Endothelial cell of umbilical vein (primary cell): Measurements from ENCODE around the gene ZNF732. TPM values are rescaled to one million over a fixed set of nuclear protein-coding genes. Genes with fewer than 3 reads are reported as not detected.

Experiments
- BruUV-seq: library from RNA; stranded (reverse); fragments of 400-500 nt; replicated peaks from 2 replicates; lab custom pipeline; 2021; lab: Mats Ljungman, UMichigan
- CTCF ChIA-PET: fragments of 300-600, 350-600 bp; sonication (Branson Sonifier 250); formaldehyde crosslinking; loops from one replicate; lab custom pipeline; 2021; ENCODE audit warnings: antibody characterized with exemption, inconsistent platforms; lab: Charles Lee
- POLR2A ChIA-PET: fragments of 300-600, 350-600 bp; sonication (Branson Sonifier 250); formaldehyde crosslinking; loops from one replicate; lab custom pipeline; 2021; ENCODE audit warnings: antibody characterized with exemption, inconsistent platforms; lab: Charles Lee
- DNase-seq: peaks from one replicate; pipeline ENCODE4 v3.0.0-alpha.2; 2011; ENCODE audit warnings: low read depth, low spot score
- FAIRE-seq: peaks from 2 replicates; lab custom pipeline; 2011; peaks lifted over from hg19 to GRCh38; lab: Jason Lieb, UNC
- H2AFZ ChIP-seq: 2 replicates; pipeline ENCODE4 v1.6.0; 2012; ENCODE audit warnings: low read depth, low read length, control low read depth, inconsistent platforms
- H3K27ac ChIP-seq: 2 replicates; pipeline ENCODE4 v1.5.1; 2011; ENCODE audit warnings: low read depth, mild to moderate bottlenecking, control low read depth, low read length, moderate library complexity; ENCODE audit not compliant: insufficient read depth
- H3K27me3 ChIP-seq, 2 experiments: 2 replicates each; pipeline versions ENCODE4 v1.6.0 to v1.6.1; 2011; ENCODE audit warnings: low read length in 2 of 2, mixed read lengths in 1 of 2; ENCODE audit not compliant: control insufficient read depth in 2 of 2, insufficient read depth in 2 of 2
- H3K36me3 ChIP-seq, 2 experiments: 2 replicates in 1 of 2; 3 replicates in 1 of 2; pipeline ENCODE4 v1.5.1; 2011; ENCODE audit warnings: low read length in 2 of 2, mild to moderate bottlenecking in 1 of 2, moderate library complexity in 1 of 2; ENCODE audit not compliant: control insufficient read depth in 2 of 2, insufficient read depth in 2 of 2; ENCODE audit errors: extremely low read depth in 1 of 2
- H3K4me1 ChIP-seq: 3 replicates; pipeline ENCODE4 v1.5.1; 2011; ENCODE audit warnings: mild to moderate bottlenecking, low read length; ENCODE audit not compliant: control insufficient read depth, insufficient read depth; ENCODE audit errors: extremely low read depth
- H3K4me2 ChIP-seq: 2 replicates; pipeline ENCODE4 v1.6.1; 2011; ENCODE audit warnings: low read length, control low read depth, mixed read lengths; ENCODE audit not compliant: insufficient read depth
- H3K4me3 ChIP-seq, 3 experiments: fragments of 200-600 bp in 1 of 3; sonication (generic), shearing (Covaris generic) in 1 of 3; replicated peaks in 1 of 3; 2 replicates each; pipeline ENCODE4 v1.5.1; 2011 to 2016; ENCODE audit warnings: control low read depth in 3 of 3, low read length in 3 of 3, mild to moderate bottlenecking in 2 of 3, inconsistent platforms in 1 of 3, low read depth in 1 of 3, moderate library complexity in 1 of 3; ENCODE audit not compliant: insufficient read depth in 1 of 3
- H3K79me2 ChIP-seq: 2 replicates; pipeline ENCODE4 v1.6.0; 2012; ENCODE audit warnings: low read length, inconsistent platforms; ENCODE audit not compliant: control insufficient read depth, insufficient read depth
- H3K9ac ChIP-seq: replicated peaks from 2 replicates; pipeline ENCODE3; 2011; ENCODE audit warnings: low read length, control low read depth; ENCODE audit not compliant: insufficient read depth; ENCODE audit errors: extremely low read depth
- H3K9me1 ChIP-seq: replicated peaks from 3 replicates; pipeline ENCODE4 v1.6.0; 2011; ENCODE audit warnings: mild to moderate bottlenecking, low read length; ENCODE audit not compliant: control insufficient read depth, insufficient read depth; ENCODE audit errors: extremely low read depth
- H3K9me3 ChIP-seq: replicated peaks from 2 replicates; pipeline ENCODE4 v1.5.1; 2012; ENCODE audit warnings: low read length, inconsistent platforms; ENCODE audit not compliant: control insufficient read depth, insufficient read depth
- H4K20me1 ChIP-seq: replicated peaks from 2 replicates; pipeline ENCODE3; 2011; ENCODE audit warnings: mild to moderate bottlenecking, low read length; ENCODE audit not compliant: control insufficient read depth, insufficient read depth; ENCODE audit errors: extremely low read depth
- CTCF ChIP-seq, 2 donors: IDR thresholded peaks; 1 replicate in 1 of 2; 2 replicates in 1 of 2; pipeline ENCODE4 v1.5.1; 2011; ENCODE audit warnings: low read length in 2 of 2, mild to moderate bottlenecking in 2 of 2, moderate library complexity in 2 of 2, control low read depth in 1 of 2, inconsistent platforms in 1 of 2, low read depth in 1 of 2; ENCODE audit not compliant: insufficient read depth in 1 of 2; ENCODE audit errors: extremely low read depth in 1 of 2
- EZH2 ChIP-seq: IDR thresholded peaks from 2 replicates; pipeline ENCODE4 v1.6.1; 2012; ENCODE audit warnings: borderline replicate concordance, low read depth, mild to moderate bottlenecking, moderate library complexity, low read length, inconsistent platforms; ENCODE audit not compliant: severe bottlenecking
- FOS ChIP-seq: IDR thresholded peaks from 2 replicates; pipeline ENCODE4 v1.6.1; 2011; ENCODE audit warnings: mild to moderate bottlenecking, low read length, moderate library complexity, borderline replicate concordance; ENCODE audit not compliant: insufficient read depth
- GATA2 ChIP-seq: IDR thresholded peaks from 2 replicates; pipeline ENCODE4 v1.7.0; 2011; ENCODE audit warnings: low read depth, mild to moderate bottlenecking, moderate library complexity, mixed read lengths, low read length; ENCODE audit not compliant: insufficient read length, insufficient read depth
- JUN ChIP-seq: IDR thresholded peaks from 2 replicates; pipeline ENCODE4 v1.6.1; 2011; ENCODE audit warnings: borderline replicate concordance, low read depth; ENCODE audit not compliant: insufficient read length, insufficient read depth
- MAX ChIP-seq: IDR thresholded peaks from 2 replicates; pipeline ENCODE4 v1.6.1; 2011; ENCODE audit not compliant: insufficient read depth, insufficient read length
- MYC ChIP-seq: IDR thresholded peaks from one replicate; pipeline ENCODE4 v1.6.1; 2011; ENCODE audit warnings: mild to moderate bottlenecking, low read depth, low read length
- POLR2A ChIP-seq: IDR thresholded peaks from 2 replicates; pipeline ENCODE4 v1.6.1; 2012; ENCODE audit warnings: low read depth, mild to moderate bottlenecking, control low read depth, low read length
- POLR2AphosphoS5 ChIP-seq: IDR thresholded peaks from 2 replicates; pipeline ENCODE4 v1.6.1; 2012; ENCODE audit warnings: low read depth, mild to moderate bottlenecking, control low read depth, low read length, moderate library complexity; ENCODE audit not compliant: insufficient read depth
- dilution Hi-C: fragments of 300-500 bp; cut with MboI; formaldehyde crosslinking; loops from one replicate; pipeline ENCODE4 v1.15.0; 2019; ENCODE audit warnings: low sequenced_read_pairs; ENCODE audit not compliant: extremely low pct_ligation_motif_present
- intact Hi-C: fragments of 100-400 bp; cut with micrococcal nuclease; formaldehyde crosslinking; loops from one replicate; pipeline ENCODE4 v1.10.0; 2022
- polyA plus RNA-seq, 4 experiments: library from polyadenylated mRNA; depleted of rRNA in 3 of 4; stranded (reverse) in 3 of 4; unstranded in 1 of 4; fragments of >200 nt; gene quantifications; 2 replicates each; pipeline versions ENCODE4 v1.2.1 to v1.2.3, GENCODE V29; 2011 to 2012; ENCODE audit warnings: missing spikeins in 1 of 4
- total RNA-seq: library from RNA; stranded (reverse); gene quantifications from 2 replicates; pipeline ENCODE4 v1.2.3, GENCODE V29; 2021

ZNF732 gene
- total and polyA plus RNA-seq, 2 donors (not counting 3 experiments of a cell fraction or from before 2014, with no cell fraction given) = 0.04 to 3.1 TPM

- Histone ChIP-seq H4K20me1 (no peaks in the 10 kb centered on the region), H3K9me1 (no peaks in the 10 kb centered on the region), H3K4me3 (no peak overlapping the region), H3K36me3 (no peaks in the 10 kb centered on the region), H3K9me3 (no peaks in the 10 kb centered on the region), H2AFZ (no peak overlapping the region), H3K27me3 (no peaks in the 10 kb centered on the region), H3K79me2 (no peaks in the 10 kb centered on the region), H3K27ac (no peak overlapping the region), H3K4me2 (no peak overlapping the region), H3K9ac (no peak overlapping the region), H3K4me1 (no peaks in the 10 kb centered on the region)
- no peak for DNase-seq
- POLR2A ChIA-PET = no interaction called here
- dilution Hi-C loops (no loop called here), intact Hi-C loops (no loop called here)
- CTCF ChIA-PET = no interaction called here
- FAIRE-seq = no peak
- BruUV-seq = no TSS peak
- TF ChIP-seq FOS (no peak), JUN (no peak), MAX (no peak), POLR2AphosphoS5 (no peak), GATA2 (no peak), EZH2 (no peak), MYC (no peak), POLR2A (no peak), CTCF (IDR thresholded peaks at IDR 0.05; ENCODE audit: extremely low read depth in 1 of 2, insufficient read depth in 1 of 2, low read depth in 1 of 2, low read length in 2 of 2) (no peak)
Observed at GRCh38 chr4:252065-252601, 53.1 kb downstream of the ZNF732 start.
